HL-60 (cell line): Measurements from ENCODE around the gene CLEC2D.

Source experiments
- GABPA ChIP-seq: IDR thresholded peaks from 2 replicates; pipeline ENCODE4 v1.6.1; 2012; ENCODE audit warnings: low read depth
- POLR2AphosphoS5 ChIP-seq: IDR thresholded peaks from 2 replicates; pipeline ENCODE4 v1.6.1; 2012; ENCODE audit warnings: low read depth
- REST ChIP-seq: IDR thresholded peaks from 2 replicates; pipeline ENCODE4 v1.6.1; 2012; ENCODE audit warnings: low read depth; ENCODE audit not compliant: insufficient replicate concordance
- TF ChIP-seq, protein P1 (sequence below): IDR thresholded peaks from one replicate; pipeline ENCODE4 v1.5.1; 2011; ENCODE audit warnings: low read length, control low read depth, inconsistent platforms; ENCODE audit not compliant: insufficient read depth

- TF ChIP-seq, protein P1, sequence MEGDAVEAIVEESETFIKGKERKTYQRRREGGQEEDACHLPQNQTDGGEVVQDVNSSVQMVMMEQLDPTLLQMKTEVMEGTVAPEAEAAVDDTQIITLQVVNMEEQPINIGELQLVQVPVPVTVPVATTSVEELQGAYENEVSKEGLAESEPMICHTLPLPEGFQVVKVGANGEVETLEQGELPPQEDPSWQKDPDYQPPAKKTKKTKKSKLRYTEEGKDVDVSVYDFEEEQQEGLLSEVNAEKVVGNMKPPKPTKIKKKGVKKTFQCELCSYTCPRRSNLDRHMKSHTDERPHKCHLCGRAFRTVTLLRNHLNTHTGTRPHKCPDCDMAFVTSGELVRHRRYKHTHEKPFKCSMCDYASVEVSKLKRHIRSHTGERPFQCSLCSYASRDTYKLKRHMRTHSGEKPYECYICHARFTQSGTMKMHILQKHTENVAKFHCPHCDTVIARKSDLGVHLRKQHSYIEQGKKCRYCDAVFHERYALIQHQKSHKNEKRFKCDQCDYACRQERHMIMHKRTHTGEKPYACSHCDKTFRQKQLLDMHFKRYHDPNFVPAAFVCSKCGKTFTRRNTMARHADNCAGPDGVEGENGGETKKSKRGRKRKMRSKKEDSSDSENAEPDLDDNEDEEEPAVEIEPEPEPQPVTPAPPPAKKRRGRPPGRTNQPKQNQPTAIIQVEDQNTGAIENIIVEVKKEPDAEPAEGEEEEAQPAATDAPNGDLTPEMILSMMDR, result no peak
- TF ChIP-seq POLR2AphosphoS5 (no peak), REST (no peak), GABPA (no peak)
These were observed 24.7 kb downstream of the CLEC2D start for GRCh38 chr12:9694241-9694640.
